Measurements from ENCODE around the gene ANXA6.
A peak's percentile ranks its signal among the peaks of the same experiment; 100 is the strongest.

ANXA6 gene

DNA sequence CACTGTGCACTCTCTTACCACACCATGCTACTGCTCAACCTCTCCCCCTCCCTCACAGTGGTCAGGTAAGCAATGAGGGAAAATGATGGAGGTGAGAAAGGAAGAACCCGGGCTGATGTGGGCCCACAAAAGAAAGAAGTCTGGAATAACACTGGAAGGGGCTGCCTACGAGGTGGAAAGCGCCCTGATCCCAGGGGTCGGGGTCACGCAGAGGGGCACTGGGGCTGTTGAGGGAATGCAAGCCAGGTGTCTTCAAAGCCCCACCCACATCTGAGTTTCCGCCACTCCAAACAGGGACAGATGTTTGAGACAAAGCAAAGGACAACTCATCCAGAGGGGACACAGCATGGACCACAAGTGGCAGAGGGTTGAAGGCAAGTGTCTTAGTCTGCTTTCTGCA, 81.0 kb downstream of the ANXA6 start:
- no peak for TF ChIP-seq ZNF274 (IDR thresholded peaks at IDR 0.05; ENCODE audit: low read depth, low read length)
- H3K4me3 ChIP-seq (ENCODE audit: low read length), result no peak overlapping the region; the same call in 1 of the 2 replicates

DNA sequence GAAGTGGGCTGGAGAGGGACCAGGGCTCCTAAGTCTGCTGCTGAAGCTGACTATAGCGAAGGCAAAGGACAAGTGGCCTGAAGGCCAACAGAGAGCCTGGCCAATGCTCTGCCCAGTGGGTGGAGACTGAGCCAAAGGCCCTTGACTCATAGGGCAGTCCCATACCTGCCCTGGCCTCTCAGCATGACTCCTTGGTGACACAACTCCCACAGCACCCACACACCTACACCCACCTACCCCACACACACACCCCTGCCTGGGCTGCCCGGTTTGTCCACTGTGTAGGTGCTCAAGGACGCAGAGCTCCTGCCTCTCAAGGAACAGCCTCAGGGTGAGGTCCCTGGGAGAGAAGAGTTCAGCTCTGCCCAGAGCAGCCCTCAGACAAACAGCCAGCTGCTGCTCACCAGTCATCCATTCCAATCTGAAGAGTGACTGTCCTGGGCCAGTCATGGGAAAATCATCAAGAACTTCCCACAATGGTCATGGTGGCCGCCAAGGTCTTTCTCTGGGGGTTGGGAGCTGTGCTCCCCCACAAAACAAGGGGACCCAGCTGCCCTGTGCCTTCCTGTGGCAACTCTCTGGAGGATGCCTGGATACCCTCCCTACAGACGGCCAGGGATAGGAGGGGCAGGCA, 81.8 kb downstream of the ANXA6 start:
- no peak for TF ChIP-seq ZNF274 (IDR thresholded peaks at IDR 0.05; ENCODE audit: low read depth, low read length)
- no peak overlapping the region for H3K4me3 ChIP-seq (ENCODE audit: low read length)

DNA sequence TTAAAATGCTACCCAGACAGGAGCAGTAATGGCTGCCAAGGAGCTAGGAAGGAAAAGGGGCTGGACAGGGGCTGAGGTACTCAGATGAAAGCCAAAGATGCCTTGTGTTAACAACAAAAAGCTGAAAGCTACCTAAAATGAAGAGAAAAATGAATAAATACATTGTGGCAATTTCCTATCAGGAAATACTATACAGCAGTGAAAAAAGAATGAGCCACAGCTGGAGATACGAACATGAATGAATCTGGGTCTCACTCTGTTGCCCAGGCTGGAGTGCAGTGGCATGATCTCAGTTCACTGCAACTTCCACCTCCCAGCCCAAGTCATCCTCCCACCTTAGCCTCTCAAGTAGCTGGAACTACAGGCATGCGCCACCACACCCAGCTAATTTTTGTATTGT, 83.0 kb downstream of the ANXA6 start:
- TF ChIP-seq ZNF274 (IDR thresholded peaks at IDR 0.05; ENCODE audit: low read depth, low read length), result no peak
- H3K4me3 ChIP-seq (ENCODE audit: low read length), result no peak overlapping the region

DNA sequence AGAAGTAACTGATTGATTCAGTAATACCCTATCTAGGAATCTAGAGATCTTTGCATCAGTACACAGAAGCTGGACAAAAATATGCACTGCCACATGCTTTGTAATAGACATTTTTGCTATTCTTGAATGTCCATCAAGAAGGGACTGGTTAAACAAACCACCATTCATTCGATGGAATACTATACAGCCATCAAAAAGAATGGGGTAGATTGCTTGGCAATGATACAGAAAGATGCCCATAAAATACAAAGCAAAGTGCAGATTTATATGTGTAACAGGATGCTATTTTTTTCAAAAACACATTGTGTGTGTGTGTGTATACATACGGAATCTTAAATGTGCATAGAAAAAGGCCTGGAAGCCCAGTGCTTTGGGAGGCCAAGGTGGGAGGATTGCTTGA, 84.3 kb downstream of the ANXA6 start:
- TF ChIP-seq ZNF274 (IDR thresholded peaks at IDR 0.05; ENCODE audit: low read depth, low read length), result no peak
- no peak overlapping the region for H3K4me3 ChIP-seq (ENCODE audit: low read length)

DNA sequence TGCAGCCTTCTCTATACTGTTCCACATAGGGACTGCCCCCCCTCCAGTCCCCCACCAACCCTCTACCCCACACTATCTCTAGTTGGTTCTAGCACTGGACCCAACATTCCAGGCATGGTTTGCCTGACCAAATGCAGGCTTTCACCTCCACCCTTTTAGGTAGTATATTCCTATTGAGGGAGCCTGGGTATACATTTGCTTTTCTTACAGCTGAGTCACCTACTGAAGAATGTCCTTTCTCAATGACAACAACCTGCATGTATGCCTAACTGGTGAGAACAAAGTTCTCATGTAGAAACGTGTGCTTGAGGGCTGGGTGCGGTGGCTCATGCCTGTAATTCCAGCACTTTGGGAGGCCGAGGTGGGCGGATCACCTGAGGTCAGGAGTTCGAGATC, 85.0 kb downstream of the ANXA6 start:
- TF ChIP-seq ZNF274 (IDR thresholded peaks at IDR 0.05; ENCODE audit: low read depth, low read length), result no peak
- no peak overlapping the region for H3K4me3 ChIP-seq (ENCODE audit: low read length)

DNA sequence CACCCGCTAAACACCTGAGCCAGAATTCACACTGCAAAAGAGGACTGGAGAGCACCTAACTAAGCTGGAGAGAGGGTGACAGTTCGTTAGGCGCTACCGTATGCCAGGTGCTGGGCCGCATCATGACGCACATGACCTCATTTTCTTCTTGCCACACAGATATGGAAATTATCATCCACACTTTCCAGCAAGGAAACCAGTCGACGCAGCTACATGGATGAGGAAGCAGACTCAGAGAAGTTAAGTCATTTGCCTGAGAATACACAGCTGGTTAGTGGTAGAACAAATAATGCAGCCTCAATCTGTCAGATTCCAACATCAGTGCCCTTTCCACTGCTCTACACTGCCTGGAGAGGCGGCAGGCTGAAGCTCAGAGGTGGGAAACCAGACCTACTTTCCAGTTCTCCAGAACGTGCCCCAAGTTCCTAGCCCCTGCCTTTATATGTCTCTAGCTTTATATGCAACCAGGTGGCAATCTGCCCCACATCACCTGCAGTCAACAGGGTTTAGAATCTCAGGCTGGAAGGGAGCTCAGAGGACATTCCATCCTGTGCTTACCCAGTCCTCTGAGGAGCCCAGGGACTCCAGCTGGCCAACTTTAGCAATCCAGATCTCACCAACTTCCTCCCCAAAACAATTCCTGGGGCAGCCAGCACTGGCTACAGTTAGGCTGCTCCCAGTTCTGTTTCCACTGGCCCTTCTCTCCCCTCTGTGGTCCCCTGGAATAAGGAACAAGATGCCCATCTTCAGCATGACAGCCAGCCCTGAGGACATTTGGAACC, 85.5 kb downstream of the ANXA6 start:
- no peak for TF ChIP-seq ZNF274 (IDR thresholded peaks at IDR 0.05; ENCODE audit: low read depth, low read length)
- H3K4me3 ChIP-seq (ENCODE audit: low read length), result no peak overlapping the region

DNA sequence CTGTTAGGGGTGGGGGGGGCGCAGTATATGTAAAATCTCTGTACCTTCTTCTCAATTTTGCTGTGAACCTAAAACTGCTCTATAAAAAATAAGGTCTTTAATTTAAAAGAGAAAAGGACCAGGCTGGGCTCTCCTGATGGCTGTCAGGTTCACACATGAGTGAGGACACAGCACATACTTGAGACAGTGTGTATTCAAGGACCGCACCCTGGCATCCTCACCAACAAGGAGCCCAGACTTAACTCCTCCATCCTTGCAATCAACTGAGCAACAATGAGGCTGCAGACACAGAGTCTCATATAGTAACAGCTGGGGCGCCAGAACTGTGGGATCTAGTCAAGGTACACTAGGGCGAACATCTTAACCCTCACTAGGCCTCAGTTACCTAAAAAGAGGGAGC, 86.6 kb downstream of the ANXA6 start:
- H3K4me3 ChIP-seq (ENCODE audit: low read length), result no peak overlapping the region
- no peak for TF ChIP-seq ZNF274 (IDR thresholded peaks at IDR 0.05; ENCODE audit: low read depth, low read length)

DNA sequence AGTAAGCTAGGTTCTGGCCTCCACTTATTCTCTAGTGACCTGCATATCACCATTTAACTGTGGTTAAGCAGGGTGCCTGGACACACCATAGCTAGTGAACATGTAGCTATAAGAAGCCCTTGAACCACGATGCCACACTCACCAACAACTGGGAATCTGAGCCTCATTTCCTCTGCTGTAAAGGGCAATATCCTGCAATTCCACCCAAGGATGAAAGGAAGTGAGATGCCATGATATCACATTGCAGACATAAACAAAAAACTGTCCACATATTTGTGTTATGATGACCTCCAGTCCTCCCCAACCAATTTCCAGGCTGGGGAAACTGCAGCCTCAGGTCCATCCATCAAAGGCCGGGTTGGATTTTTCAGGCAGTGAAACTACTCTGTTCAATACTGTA, 87.1 kb downstream of the ANXA6 start:
- no peak for TF ChIP-seq ZNF274 (IDR thresholded peaks at IDR 0.05; ENCODE audit: low read depth, low read length)
- no peak overlapping the region for H3K4me3 ChIP-seq (ENCODE audit: low read length)

DNA sequence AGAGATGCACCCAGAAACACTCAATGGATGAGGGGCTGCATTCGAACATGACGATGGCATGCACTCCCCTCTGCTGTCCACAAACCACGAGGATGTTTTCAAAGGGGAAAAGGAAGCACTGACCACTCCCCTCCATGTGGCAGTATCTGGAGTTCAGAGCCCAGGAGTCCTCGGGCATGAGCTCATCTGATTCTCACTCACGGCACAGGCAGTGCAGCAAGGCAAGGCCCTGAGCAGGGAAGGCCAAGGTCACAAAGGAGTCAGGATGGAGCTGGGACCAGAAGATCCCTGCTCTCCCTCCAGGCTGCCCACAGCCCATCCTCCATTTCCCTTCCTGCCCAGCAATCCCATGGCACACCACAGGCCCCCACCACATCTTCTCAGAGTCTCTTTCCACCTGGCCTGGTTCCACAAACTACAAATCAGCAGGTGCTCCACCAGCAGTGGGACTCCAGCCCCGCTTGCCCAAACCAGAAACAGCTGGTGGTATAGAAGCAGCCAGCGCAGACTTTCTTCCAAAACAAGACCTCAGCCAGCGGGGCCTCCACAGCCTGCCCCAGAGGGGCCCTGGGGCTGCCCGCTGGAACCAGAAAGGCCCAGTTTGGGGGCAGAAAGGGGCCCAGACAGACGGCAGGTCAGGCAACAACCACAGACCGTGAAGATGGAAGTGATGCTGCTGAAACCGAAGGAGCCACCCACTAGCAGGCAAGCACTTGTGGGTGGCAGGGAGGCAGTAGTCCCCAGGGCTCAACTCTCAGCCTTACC, 89.0 kb downstream of the ANXA6 start:
- no peak for TF ChIP-seq ZNF274 (IDR thresholded peaks at IDR 0.05; ENCODE audit: low read depth, low read length)
- peak overlapping the region; percentile 0; the same call in 1 of the 2 replicates for H3K4me3 ChIP-seq (ENCODE audit: low read length)

DNA sequence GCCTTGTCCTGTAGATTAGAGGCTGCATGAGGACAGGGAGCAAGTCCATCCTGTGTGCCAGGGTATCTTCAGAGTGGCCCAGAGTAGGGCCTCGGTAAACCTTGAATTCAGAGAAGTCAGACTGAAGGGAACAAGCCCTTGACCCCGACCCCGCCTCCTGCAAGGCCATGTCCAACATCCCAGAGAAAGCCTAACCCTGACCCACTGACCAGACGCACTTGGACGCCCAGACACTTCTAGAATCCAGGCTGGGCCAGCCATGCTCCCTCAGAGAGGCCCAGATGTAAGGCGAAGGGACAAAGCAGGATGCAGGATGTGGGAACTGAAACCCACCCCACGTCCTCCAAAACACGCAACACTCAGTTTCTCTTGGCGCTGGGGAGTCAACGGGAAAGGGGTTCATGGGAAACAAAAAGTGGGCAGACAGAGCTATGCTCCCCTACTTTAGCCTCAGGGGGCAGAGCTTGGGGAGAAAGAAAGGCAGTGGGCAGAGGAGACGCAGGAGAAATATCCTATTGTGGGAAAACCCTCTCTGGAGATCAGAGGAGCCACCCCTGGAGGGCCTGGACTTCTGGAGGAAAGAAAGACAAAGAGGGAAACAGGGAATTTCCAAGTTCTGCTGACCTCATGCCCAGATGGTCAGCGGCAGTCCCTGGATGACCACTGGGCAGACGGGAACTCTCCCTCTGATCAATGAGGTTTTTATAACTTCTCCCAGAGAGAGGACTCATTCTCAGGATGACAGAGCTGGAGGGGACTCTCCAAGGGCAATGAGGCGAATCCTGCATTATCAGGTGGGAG, 89.7 kb downstream of the ANXA6 start:
- peak overlapping the region; percentile 0; the same call in 1 of the 2 replicates for H3K4me3 ChIP-seq (ENCODE audit: low read length)
- no peak for TF ChIP-seq ZNF274 (IDR thresholded peaks at IDR 0.05; ENCODE audit: low read depth, low read length)

DNA sequence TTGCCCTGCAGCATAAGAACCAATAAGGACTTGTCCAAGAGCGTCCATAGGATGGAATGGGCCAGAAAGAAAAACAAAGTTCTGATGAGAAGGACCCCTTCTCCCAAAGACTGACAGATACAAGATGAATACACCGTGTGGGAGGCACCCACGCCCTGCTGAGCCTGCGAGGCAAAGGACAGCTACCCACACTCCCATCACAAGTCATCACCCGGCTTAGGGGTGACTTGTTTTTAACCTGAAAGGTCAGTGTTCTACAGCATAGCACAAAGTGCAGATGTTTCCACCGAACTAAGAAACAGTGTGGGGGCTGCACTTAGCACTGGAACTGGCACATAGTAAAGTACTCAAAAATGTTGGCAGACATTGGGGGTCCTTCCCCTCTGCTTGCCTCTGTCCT, 90.7 kb downstream of the ANXA6 start:
- no peak overlapping the region for H3K4me3 ChIP-seq (ENCODE audit: low read length)
- TF ChIP-seq ZNF274 (IDR thresholded peaks at IDR 0.05; ENCODE audit: low read depth, low read length), result no peak

DNA sequence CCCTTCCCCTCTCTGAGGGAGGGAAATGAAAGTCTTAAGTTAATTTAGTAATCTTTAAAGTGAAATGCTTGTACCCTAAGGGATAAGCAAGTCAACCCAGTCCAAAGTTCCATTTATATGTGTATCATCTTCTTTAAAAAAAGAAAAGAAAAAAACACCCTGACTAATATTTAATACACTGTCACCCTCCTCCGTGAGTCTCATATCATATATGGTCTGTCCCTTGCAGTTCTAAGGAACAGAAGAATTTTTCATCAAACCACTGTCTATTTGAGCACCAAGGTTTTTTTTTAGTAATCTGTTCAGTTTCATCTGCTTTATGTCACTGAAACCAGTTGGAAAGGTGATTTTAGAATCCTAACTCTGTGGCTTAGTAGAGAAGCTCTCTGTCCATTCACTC, 92.0 kb downstream of the ANXA6 start:
- H3K4me3 ChIP-seq (ENCODE audit: low read length), result no peak overlapping the region
- no peak for TF ChIP-seq ZNF274 (IDR thresholded peaks at IDR 0.05; ENCODE audit: low read depth, low read length)

DNA sequence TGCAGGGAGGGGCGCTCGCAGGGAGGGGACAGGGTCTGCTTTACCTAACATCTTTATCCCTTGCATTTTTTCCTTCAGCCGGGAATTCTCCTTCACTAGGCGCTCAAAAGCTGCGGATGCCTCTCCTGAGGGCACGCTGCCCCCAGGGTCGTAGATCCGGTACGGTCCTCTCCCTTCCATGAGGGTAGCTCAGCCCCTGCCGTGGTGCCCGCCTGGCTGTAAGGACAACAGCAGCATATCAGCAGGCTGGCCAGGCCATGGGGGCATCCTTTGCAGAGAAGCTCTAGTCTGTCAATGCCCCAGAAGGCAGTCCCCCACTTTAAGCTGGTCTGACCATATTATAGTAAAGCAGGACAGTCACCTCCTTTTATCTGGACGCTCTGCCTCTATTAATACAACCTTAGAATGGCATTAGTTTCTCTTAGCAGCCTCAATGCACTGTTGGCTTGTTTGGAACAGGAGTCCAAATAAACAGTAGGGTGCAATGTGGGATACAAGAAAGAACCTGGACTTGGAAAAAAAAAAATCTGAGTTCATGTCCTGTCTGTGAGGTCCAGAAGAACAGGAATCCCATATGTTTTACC, 92.6 kb downstream of the ANXA6 start:
- TF ChIP-seq ZNF274 (IDR thresholded peaks at IDR 0.05; ENCODE audit: low read depth, low read length), result no peak
- no peak overlapping the region for H3K4me3 ChIP-seq (ENCODE audit: low read length)

Measured in GM08714 (cell line).